HG02610 (cell line): ENCODE measurements around the gene CLCF1.

ENCODE experiments used
- ATAC-seq: cut with Tn5 transposase; IDR thresholded peaks from one replicate; pipeline ENCODE4 v1.9.1; 2021; ENCODE audit warnings: mild to moderate bottlenecking, moderate library complexity; ENCODE audit not compliant: unreplicated experiment

Gene CLCF1

DNA sequence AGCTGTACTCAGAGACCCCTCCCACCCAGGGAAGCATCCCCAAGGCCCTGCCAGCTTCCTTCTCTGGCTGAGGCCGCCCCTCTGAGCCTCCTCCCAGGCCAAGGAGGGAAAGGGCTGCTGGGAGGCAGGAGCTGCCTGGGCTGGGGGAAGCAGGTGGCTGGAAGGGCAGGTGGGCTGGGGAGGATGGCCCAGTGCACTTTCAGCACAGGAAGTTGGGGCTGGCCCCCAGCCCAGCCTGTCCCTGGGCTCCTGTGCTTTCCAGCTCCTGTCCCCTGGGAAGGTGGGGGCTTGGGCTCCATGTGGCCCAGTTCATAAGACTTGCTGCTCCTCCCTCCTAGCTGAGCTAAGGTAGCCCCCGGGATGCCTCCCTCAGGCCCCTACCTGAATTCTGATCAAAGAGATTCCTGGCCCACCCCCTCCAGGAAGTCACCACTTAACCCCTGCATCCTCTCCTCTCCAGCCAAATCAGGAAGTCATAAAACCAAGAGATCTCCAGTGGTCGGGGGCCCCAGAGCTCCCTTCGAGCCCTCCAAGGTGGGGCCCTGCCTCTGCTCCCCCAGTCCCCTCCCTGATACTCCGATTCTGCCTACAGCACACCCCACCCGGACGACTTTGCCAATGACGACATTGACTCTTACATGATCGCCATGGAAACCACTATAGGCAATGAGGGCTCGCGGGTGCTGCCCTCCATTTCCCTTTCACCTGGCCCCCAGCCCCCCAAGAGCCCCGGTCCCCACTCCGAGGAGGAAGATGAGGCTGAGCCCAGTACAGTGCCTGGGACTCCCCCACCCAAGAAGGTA lies 23.4 kb upstream of the CLCF1 start:
- no peak for ATAC-seq

DNA sequence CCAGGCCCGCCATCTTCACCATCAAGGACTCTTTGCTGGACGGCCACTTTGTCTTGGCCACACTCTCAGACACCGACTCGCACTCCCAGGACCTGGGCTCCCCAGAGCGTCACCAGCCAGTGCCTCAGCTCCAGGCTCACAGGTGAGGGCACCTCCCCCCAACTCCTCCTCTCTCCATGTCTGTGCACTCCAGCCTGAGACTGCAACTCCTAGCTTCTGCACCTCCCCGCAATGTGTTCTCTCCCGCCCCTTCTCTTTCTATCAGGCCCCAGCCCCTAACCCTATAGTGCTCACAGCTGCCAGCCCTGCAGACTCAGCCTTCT lies 22.8 kb upstream of the CLCF1 start:
- no peak for ATAC-seq

DNA sequence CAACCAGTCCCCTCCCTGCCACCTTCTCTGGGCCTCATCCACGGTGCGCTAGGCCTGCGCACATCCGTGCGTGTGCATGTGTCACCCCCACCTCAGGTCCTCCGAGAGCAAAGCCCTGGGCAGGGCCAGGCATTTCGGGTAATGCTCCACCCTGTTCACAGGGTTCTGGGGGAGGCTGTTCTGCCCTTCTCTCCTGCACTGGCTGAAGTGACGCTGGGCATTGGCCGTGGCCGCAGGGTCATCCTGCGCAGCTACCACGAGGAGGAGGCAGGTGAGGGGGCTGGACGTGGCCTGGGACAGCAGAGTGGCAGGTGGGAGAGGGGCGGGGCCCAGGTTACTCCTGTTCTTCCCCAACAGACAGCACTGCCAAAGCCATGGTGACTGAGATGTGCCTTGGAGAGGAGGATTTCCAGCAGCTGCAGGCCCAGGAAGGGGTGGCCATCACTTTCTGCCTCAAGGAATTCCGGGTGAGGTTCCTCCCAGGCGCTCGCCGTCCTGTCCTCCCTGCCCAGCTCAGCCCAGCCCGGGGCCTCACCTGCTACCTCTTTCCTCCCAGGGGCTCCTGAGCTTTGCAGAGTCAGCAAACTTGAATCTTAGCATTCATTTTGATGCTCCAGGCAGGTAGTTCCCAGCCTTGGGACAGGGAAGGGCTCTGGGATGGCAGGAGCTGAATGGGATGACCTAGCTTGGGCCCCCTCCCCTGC lies 22.3 kb upstream of the CLCF1 start:
- ATAC-seq: no peak

DNA sequence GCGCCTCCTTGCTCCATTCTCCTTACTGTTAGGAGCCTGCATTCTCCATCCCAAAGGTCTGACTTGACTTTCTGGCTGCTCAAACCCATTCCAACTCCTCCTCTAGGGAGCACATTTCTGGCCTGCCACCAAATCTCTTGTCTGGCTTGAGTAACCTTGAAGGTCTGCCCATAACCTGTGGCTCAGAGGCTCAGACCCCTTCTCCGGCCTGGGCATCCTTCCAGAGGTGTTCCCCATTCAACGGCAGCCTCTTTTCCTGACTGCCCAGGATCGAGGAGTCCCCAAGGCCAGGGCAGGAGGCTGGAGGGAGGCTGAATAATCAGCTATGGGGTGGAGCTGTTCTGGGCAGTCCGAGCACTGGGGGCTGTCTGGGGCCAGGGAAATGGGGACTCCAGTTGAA lies 20.6 kb upstream of the CLCF1 start:
- ATAC-seq: no peak

DNA sequence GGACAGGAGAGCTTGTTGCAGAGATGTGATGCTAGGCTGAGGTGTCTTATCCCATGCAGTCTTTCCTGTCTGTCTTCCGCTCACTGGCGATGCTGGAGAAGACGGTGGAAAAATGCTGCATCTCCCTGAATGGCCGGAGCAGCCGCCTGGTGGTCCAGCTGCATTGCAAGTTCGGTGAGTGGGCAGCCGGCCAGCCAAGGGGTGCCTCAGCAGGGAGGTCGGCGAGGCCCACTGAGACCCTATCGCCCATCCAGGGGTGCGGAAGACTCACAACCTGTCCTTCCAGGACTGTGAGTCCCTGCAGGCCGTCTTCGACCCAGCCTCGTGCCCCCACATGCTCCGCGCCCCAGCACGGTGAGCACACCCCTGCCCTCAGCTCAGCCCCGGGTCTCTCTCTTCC lies 20.0 kb upstream of the CLCF1 start:
- ATAC-seq: no peak

DNA sequence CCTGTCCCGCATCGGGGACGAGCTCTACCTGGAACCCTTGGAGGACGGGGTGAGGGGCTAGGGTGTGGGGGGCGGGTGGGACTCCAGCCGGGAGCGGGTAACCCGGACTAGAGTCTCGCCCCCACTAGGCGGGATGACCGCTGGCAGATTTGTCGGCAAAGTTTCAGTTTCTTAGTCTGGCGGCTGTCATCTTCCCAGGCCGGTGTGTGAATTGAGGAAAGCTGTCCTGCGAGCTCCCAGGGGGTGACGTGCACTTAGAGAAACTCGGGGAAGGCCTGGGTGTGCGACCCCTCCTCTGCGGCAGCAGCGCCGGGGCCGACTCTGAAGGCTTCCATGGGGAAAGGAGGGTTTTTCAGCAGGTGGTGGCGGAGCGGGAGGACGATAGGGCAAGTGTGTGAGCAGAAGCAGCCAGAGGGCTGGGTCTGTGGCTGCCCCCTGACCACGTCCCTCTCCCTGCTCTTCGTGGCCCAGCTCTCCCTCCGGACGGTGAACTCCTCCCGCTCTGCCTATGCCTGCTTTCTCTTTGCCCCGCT lies 18.9 kb upstream of the CLCF1 start:
- ATAC-seq: no peak

DNA sequence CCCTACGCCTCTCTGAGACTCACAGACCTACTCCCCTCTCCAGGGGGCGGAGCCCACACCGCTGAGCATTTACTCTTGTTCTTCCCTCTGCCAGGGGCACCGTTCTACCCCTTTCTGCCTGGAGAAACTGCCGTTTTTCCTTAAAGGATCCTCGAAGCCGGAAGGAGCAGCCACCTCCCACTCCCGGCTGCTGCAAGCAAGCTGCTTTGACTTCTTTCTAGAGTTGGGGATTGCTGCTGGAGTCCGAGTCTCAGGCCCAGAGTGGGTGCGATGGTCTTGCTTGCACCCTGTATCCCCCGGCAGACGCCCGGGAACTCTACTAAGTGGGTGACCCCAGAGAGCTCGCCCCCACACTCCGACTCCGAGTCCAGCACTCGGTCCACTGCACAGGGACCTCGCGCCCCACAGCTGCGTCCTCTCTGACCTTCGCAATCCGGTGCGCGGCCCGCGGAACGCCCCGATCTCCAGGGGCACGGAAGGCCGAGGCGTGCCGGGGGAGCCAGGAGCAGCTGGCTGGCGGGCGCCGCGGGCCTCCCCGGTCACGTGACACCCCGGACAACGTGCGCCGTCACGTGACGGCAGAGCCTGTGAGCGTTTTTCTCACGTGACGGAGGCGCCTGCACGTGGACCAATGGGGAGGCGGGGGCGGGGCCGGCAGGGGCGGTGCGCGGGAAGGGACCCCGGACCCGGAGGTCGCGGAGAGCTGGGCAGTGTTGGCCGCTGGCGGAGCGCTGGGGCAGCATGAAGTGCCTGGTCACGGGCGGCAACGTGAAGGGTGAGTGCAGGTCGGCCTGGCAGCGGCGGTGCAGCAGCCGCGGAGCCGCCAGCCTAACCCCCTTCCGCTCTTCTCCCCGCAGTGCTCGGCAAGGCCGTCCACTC lies 18.1 kb upstream of the CLCF1 start, which contains the start of gene RAD9A:
TSS of gene RAD9A (plus strand) at position 683 of the 879 bp plus-strand sequence. CDS start at position 742, 59 bp downstream.
- peak; percentile 49 for ATAC-seq

DNA sequence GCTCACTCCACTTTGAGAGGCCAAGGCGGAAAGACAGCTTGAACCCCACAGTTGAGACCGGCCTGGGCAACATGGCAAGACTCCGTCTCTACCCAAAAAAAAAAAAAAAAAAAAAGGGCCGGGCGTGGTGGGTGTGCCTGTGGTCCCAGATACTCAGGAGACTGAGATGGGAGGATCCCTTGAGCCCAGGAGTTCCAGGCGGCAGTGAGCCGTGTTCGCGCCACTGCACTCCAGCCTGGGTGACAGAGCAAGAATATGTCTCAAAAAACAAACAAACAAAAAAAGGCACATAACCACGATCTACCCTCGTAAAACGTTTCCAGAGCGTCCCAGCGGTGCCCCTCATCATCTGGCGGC lies 17.5 kb upstream of the CLCF1 start:
- no peak for ATAC-seq

DNA sequence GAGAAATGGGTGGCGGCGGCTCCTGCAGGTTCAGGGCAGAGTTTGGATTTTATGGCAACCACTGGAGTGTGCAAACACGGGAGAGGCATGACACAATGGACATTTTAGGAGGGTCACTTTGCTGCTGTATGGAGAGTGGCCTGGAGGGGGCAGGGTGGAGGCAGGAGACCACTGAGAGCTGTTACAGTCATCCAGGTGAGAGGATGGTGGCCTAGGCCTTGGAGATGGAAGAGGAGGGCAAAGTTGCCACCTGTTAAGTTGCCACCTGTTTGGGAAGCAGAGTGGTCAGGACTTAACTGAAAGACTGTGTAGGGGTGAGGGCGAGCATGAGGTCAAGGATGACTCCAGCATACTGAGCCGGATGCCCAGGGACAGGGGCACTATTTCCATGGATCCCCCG lies 16.1 kb upstream of the CLCF1 start:
- no peak for ATAC-seq

DNA sequence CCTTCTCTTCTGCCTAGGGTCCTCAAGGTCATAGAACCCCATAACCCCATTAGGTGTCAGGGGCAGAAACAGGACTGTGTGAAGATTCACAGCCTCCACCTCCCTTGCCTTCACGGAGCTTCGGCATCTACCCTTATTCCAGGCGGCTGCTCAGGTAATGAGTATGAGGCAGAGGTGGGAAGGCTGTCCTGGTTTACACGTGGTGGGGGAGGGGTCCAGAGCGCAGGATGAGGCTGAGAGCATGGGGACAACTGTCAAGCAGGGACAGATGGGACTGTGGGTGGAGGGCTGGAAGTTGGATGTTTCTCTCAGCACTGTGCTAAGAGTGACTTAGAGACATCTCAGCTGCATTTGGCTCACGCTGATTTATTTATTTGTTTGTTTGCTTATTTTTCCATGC lies 14.1 kb upstream of the CLCF1 start:
- ATAC-seq: no peak

DNA sequence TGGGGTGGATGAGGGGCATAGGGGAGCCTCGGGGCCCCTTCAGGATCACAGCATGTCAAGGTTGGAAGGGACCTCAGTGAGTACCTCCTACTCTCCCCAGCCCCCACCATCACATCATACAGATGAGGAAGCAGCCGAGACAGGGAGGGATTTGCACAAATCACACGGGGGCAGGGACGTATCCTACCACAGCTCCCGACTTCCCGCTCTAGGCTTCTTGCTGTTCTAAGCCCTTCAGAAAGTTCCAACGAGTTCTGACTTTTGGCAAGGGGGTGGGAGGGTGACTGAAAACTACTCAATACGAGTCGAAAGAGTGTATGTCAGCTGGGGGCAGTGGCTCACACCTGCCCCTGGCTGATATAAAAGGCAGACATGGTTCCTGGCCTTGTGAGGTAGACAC lies 13.7 kb upstream of the CLCF1 start:
- no peak for ATAC-seq

DNA sequence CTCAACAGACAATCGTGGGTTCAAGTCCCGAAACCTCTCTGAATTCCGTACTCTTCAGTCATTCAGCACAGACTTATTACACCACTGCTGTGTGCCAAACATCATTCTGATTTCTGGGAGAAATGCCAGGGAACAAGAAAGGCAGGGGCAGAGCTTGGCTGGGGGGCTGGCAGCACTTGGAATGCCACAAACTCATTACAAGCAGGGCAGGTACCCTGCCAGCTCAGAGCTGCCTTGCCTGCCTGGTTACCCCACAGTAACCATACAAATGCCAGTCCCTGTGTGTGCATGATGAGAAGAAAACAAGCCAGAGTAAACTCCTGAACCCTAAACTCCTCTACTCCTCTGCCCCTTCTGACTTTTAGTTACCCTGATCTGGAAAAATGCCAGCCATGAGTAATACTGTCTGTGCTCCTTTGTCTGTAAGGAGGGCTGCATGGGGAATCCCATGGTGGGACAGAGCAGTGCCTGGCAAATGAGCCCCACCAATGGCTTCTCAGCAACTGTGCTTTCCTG lies 11.5 kb upstream of the CLCF1 start:
- no peak for ATAC-seq

DNA sequence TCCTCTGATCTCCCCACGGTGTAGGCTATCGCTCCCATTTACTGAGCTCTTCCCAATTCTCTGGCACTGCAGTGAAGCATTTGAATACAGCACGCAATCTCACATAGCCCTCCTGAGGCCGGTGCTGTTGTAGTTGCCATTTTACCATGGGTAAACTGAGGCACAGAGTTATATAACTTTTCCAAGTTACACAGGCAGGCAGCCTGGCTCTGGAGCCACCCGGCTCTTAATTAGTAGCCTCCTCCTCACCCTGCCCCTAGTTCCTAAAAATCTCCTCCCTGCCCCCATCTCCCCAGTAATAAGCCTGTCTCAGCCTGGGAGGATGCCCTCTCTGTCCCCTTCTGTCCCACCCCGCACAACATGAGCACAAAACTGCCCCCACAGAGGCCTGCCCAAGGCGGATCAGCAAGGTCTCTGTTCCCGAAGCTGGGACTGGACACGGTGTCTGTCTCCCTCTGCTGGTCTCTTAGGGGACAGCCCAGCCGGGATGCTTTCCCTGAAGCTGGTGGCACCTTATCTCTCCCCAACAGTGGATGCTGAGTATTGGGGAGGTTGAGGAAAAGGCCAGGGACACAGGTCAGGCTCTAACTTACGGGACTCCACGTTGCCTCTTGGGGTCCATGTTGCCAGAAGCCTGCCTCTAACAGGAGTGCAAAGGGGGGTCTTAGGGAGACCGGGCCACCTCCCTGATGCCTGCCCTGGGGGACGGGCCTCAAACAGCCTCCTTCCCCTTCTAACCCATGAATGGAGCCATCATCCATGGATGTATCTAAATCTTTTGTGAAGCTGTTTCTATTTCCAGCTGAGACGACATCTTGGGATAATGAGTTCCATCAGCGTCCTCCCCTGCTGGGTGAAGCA lies 9.1 kb upstream of the CLCF1 start:
- no peak for ATAC-seq

DNA sequence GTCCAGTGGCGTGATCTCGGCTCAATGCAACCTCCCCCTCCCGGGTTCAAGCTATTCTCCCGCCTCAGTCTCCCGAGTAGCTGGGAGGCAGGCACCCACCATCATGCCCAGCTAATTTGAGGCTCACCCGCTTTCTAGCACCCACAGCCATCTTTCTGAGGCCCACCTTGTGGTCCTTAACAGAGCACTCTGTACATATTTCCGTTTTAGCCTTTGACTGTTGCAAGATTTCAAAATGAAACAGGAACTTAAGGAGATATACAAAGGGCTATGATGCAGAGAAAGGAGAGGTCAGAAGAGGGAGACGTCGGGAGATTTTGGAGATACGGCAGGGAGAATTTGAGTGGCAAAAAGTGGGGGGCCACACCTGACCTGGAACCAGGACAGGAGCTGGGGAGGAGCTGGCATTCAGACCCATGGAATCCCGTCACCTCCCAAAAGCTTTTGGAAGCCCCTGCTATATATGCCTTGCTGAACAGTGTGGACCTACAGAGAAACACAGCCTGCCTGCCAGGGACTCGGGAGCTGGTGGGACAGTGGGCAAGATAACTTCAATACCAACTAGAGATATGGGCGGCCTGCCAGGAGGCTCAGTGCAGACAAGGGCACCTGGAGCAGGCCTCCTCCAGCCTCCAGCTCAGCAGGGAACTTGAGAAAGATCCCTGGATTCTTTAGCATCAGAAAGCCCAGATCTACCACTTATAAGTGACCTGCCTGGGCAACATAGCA lies 8.0 kb upstream of the CLCF1 start:
- no peak for ATAC-seq

DNA sequence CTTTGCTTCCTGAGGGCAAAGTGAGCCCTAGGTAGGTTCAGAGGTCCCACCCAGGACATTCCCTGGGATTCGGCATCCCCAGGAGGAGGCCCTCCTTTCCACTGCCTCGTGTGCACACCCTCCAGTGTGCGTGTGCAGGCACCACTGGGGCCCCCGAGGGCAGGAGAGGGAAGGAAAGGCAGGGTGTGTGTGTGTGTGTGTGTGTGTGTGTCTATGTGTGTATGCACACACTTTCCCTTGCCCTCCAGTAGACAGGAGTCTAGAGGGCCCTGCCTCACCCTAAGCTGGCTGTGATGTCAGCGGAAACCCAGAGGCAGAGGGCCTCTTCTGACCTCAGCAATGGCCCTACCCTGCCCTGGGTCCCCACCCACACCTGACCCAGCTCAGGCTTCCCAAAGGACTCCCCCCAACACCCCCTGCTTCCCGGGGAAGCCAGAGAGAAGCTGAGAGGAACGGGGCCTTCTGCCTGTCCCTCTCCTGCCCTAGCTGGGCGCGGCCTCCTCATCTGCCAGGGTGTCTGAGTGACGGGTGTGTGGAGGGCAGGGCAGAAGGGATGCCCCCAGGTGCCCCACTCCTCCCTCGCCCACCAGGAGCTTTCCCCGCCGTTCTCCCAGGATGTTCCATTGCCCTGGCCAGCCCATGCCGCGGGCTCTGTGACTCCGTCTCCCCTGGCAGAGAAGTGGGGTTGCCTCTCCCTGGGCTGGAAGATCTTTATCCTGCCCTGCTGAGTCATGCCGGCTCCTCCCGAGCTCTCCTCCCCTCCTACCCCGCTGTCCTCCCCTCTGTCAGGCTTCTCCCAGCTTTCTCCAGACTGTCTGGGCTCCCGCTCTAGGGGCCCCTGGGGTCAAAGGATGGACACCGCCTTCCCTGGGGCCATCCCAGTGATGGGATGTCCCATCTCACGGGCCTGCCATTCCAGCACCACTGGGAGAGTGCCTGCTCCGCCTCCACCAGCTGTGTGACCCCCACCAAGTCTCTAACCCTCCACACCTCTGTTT lies 6.0 kb upstream of the CLCF1 start:
- no peak for ATAC-seq

DNA sequence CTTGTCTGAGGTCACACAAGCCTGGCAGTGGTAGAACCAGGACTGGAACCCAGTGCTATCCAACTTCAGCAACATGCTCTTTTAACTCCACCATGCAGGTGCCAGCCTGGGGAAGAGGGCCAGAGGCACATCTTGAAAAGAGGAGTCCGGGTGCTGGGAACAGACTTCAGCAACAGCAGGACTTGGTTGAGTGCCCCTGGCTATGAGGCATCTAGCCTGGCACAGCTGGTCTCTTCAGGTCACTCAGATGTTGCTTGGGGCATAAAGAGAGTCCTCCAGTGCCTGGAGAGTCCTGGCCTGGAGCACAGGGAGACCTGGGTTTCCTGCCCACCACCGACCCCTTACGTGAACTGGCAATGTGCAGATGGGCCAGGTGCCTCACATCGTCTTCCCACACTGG lies 5.1 kb upstream of the CLCF1 start:
- no peak for ATAC-seq

DNA sequence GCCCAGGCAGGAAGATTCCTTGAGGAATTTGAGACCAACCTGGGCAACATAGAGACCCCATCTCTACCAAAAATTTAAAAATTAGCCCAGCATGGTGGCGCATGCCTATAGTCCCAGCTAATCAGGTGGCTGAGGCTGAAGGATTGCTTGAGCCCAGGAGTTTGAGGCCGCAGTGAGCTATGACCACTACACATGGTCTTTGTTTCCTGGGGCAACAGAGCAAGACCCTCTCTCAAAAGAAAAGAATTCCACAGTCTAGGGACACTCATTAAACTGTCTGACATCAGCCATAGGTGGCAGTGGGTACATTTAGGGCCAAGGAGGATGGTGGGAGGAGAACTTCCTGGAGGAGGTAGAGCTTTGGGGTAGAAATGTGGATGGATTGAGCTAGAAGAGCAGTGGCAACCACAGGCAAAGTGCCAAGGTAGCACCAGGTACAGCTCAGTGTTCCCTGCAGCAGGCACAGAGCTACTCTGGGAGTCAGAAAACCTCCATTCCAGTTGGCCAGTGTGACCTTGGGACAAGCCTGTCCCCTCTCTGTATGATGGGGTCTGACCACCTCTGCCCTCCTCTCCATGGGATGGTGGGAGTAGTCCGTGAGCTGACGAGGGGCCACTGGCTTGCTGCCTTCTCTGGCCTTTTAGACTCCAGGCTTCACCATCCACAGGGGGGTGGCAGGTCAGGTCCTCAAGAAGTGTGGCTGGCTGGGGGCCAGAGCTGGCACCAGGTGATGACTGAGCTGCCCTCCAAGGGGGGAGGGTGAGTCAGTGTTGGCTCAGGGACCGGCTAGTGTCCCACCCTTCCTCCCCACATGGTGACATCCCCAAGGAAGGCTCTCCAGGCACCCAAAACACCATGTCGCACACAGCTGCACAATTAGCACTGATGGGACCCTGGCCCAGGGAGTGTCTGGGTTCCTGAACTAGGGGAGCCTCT lies 3.7 kb upstream of the CLCF1 start:
- ATAC-seq: no peak
